ENCODE data around the gene MUC20.
"Not testable (repeated sequence)": the region's sequence is repeated elsewhere in the genome, so short reads cannot be mapped to it uniquely, and the experiment has no call there.

DNA sequence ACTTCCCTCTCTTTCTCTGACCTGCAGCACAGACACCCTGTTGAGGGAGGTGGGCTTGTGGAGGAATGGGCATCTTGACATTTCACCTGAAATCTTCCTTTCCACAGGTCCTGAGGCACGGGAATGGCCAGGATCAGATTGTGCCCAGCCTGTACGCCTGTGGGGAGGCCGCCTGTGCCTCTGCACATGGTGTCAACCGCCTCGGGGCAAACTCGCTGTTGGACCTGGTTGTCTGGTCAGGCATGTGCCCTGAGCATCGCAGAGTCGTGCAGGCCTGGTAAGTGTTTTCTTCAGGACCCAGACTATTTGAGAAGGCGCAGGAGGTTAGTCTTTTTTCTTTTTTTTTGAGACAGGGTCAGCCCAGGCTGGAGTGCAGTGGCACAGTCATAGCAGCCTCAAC, 47.1 kb upstream of the MUC20 start:
- TF ChIP-seq, protein P1, sequence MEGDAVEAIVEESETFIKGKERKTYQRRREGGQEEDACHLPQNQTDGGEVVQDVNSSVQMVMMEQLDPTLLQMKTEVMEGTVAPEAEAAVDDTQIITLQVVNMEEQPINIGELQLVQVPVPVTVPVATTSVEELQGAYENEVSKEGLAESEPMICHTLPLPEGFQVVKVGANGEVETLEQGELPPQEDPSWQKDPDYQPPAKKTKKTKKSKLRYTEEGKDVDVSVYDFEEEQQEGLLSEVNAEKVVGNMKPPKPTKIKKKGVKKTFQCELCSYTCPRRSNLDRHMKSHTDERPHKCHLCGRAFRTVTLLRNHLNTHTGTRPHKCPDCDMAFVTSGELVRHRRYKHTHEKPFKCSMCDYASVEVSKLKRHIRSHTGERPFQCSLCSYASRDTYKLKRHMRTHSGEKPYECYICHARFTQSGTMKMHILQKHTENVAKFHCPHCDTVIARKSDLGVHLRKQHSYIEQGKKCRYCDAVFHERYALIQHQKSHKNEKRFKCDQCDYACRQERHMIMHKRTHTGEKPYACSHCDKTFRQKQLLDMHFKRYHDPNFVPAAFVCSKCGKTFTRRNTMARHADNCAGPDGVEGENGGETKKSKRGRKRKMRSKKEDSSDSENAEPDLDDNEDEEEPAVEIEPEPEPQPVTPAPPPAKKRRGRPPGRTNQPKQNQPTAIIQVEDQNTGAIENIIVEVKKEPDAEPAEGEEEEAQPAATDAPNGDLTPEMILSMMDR (IDR thresholded peaks at IDR 0.05; ENCODE audit: insufficient read depth, low read depth, low read length): not testable (repeated sequence)
- TF ChIP-seq EZH2 (IDR thresholded peaks at IDR 0.05; ENCODE audit: insufficient read depth, low read length): not testable (repeated sequence)
